Smooth muscle cell (in vitro differentiated cells): Measurements from ENCODE around the gene PDCD4. TPM values are rescaled to one million over a fixed set of nuclear protein-coding genes. Genes with fewer than 3 reads are reported as not detected.
A peak's percentile ranks its signal among the peaks of the same experiment; 100 is the strongest.

Source experiments
- DNase-seq: peaks from one replicate; lab custom pipeline; 2025; ENCODE audit not compliant: unreplicated experiment; lab: John Stamatoyannopoulos, UW
- H2AFZ ChIP-seq: fragments of 200-600 bp; sonication (generic); 2 replicates; pipeline ENCODE4 v1.6.0; 2016; ENCODE audit warnings: antibody characterized with exemption, low read depth, mild to moderate bottlenecking
- H3F3A ChIP-seq: fragments of 200-600 bp; sonication (generic); 2 replicates; pipeline ENCODE4 v1.6.0; 2017; ENCODE audit warnings: antibody characterized with exemption, low read depth
- H3K27ac ChIP-seq: fragments of 200-600 bp; sonication (generic); 2 replicates; pipeline ENCODE4 v1.5.1; 2016; ENCODE audit warnings: low read depth, mild to moderate bottlenecking
- H3K27me3 ChIP-seq: fragments of 200-600 bp; sonication (generic); 2 replicates; pipeline ENCODE4 v1.6.1; 2016; ENCODE audit warnings: low read depth, mild to moderate bottlenecking
- H3K36me3 ChIP-seq: fragments of 200-600 bp; sonication (generic); 2 replicates; pipeline ENCODE4 v1.5.1; 2016; ENCODE audit warnings: low read depth
- H3K4me1 ChIP-seq: fragments of 200-600 bp; sonication (generic); 2 replicates; pipeline ENCODE4 v1.5.1; 2016; ENCODE audit warnings: low read depth
- H3K4me2 ChIP-seq: fragments of 200-600 bp; sonication (generic); 2 replicates; pipeline ENCODE4 v1.6.0; 2016; ENCODE audit warnings: mild to moderate bottlenecking
- H3K4me3 ChIP-seq: fragments of 200-600 bp; sonication (generic); 2 replicates; pipeline ENCODE4 v1.5.1; 2016; ENCODE audit warnings: mild to moderate bottlenecking
- H3K79me2 ChIP-seq: fragments of 200-600 bp; sonication (generic); 2 replicates; pipeline ENCODE4 v1.6.0; 2016; ENCODE audit warnings: low read depth, mild to moderate bottlenecking
- H3K9ac ChIP-seq: fragments of 200-600 bp; sonication (generic); 2 replicates; pipeline ENCODE4 v1.6.0; 2016; ENCODE audit warnings: low read depth
- H3K9me3 ChIP-seq: fragments of 200-600 bp; sonication (generic); replicated peaks from 2 replicates; pipeline ENCODE4 v1.5.1; 2016; ENCODE audit warnings: low read depth
- H4K20me1 ChIP-seq: fragments of 200-600 bp; sonication (generic); 2 replicates; pipeline ENCODE4 v1.6.0; 2016; ENCODE audit warnings: low read depth
- WGBS: methylation state at CpG from one replicate; pipeline ENCODE4 v1.1.7; 2016; ENCODE audit warnings: low lambda C conversion rate; 5-methylcytosine and 5-hydroxymethylcytosine counted together
- polyA plus RNA-seq: library from polyadenylated mRNA; unstranded; fragments of >200 nt; fragmentation: Nextera tagmentation; extraction: Ambion mirVana; gene quantifications from 2 replicates; pipeline ENCODE4 v1.2.1, GENCODE V29; 2016
- total RNA-seq: library from RNA; depleted of rRNA; stranded (reverse); fragments of >200 nt; gene quantifications from 2 replicates; pipeline ENCODE4 v1.2.3, GENCODE V29; 2014
- TF ChIP-seq, protein P1 (sequence below): fragments of 200-600 bp; sonication (generic); IDR thresholded peaks from 2 replicates; pipeline ENCODE4 v1.5.1; 2017; ENCODE audit warnings: borderline replicate concordance, mild to moderate bottlenecking, antibody characterized with exemption; ENCODE audit not compliant: insufficient read depth, poor library complexity, severe bottlenecking

Gene PDCD4
- total and polyA plus RNA-seq, 2 experiments from 2014 or later = 67.0 to 124 TPM

DNA sequence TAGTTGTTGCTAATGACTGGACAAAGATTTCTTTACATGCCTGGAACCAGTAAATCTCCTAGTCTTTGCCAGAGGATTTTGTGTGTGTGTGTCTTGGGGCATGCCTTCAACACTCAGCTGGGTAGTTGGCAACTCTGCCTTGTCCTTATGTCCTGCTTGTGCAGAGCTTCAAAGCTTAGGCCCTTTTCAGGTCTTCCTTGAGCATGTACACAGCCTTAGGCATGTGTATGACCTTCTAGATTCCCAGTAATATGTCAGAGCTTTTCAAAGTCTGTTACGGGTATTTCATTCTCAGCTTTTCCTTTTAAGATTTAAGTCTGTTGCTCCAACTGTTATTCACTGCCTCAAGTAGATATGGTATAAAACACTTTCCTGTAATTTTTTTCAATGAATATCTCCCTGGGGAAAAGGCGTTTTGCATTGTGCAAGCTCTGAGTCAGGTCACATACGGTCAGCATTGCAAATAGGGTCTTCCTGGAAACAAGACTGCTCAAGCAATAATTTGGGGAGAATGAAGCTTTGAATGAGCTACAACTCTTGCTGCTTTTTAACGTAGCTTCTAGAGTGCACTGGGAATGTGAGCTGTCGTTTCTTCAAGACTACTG lies 73.2 kb downstream of the PDCD4 start:
- H3K9me3 ChIP-seq = no peaks in the 10 kb centered on the region
- H4K20me1 ChIP-seq = peaks cover 91% of the 10 kb centered on the region
- no peaks in the 10 kb centered on the region for H3K27me3 ChIP-seq
- no peak for DNase-seq
- H2AFZ ChIP-seq = no peak overlapping the region
- no peak overlapping the region for H3K4me2 ChIP-seq
- H3K4me3 ChIP-seq = no peak overlapping the region
- peaks cover 8% of the 10 kb centered on the region for H3K4me1 ChIP-seq
- H3K9ac ChIP-seq = no peak overlapping the region
- no peaks in the 10 kb centered on the region for H3F3A ChIP-seq
- WGBS = 82% methylated on average over 5 of the region's 5 CpGs
- no peak overlapping the region for H3K27ac ChIP-seq
- TF ChIP-seq, protein P1, sequence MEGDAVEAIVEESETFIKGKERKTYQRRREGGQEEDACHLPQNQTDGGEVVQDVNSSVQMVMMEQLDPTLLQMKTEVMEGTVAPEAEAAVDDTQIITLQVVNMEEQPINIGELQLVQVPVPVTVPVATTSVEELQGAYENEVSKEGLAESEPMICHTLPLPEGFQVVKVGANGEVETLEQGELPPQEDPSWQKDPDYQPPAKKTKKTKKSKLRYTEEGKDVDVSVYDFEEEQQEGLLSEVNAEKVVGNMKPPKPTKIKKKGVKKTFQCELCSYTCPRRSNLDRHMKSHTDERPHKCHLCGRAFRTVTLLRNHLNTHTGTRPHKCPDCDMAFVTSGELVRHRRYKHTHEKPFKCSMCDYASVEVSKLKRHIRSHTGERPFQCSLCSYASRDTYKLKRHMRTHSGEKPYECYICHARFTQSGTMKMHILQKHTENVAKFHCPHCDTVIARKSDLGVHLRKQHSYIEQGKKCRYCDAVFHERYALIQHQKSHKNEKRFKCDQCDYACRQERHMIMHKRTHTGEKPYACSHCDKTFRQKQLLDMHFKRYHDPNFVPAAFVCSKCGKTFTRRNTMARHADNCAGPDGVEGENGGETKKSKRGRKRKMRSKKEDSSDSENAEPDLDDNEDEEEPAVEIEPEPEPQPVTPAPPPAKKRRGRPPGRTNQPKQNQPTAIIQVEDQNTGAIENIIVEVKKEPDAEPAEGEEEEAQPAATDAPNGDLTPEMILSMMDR = no peak
- H3K36me3 ChIP-seq = no peaks in the 10 kb centered on the region
- H3K79me2 ChIP-seq = peaks cover 98% of the 10 kb centered on the region

DNA sequence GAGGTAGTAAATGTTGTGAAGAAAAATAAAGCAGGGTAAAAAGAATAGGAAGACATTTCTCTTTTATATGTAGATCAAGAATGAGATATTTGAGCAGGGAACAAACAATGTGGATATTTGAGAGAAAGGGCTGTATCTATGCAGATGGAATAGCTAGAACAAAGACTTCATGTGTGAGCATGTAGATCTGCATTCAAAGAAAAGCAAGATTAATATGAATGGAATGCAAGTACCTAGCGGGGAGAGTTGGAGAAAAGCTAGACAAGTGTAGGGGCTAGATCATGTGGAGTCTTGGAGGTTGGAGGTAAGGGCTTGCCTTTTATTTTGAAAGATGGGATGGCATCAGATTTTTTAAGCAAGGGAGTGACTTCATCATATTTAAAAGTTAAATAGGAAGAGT lies 74.8 kb downstream of the PDCD4 start:
- 76% methylated on average over 1 of the region's 1 CpG for WGBS
- Histone ChIP-seq H3K4me2 (no peak overlapping the region), H3K36me3 (no peaks in the 10 kb centered on the region), H3K4me3 (no peak overlapping the region), H3F3A (no peaks in the 10 kb centered on the region), H3K9me3 (no peaks in the 10 kb centered on the region), H3K27me3 (no peaks in the 10 kb centered on the region), H4K20me1 (peaks cover 89% of the 10 kb centered on the region), H2AFZ (no peak overlapping the region), H3K27ac (peak overlapping the region; percentile 55), H3K9ac (no peak overlapping the region), H3K79me2 (peaks cover 99% of the 10 kb centered on the region), H3K4me1 (peaks cover 8% of the 10 kb centered on the region)
- TF ChIP-seq, protein P1 = no peak
- DNase-seq = no peak

DNA sequence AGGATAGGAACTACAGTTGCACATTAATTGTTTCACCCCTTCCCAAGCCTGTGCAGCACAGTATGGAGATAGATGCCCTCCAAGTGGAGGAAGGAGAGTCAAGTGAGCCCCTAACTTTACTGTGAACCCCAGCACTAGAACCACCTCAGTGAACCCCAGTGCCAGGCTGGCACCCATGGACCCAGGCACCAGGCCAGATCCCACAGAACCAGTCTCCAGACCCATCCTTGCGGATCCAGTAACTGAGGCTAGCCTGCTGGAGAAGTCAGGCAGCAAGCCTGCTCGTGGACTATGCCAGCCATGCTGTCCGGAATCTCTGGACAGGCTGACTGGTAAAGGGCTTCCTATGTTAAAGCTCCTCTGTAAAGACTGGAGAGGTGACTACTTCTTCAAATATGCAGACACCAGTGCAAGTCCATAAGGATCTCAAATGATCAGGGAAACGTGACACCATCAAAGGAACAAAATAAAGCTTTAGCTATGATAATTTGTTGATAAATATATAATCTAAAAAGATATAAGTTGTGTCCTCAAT lies 75.4 kb downstream of the PDCD4 start:
- 32% methylated on average over 4 of the region's 4 CpGs for WGBS
- Histone ChIP-seq H4K20me1 (peaks cover 94% of the 10 kb centered on the region), H3K36me3 (no peaks in the 10 kb centered on the region), H3K79me2 (peaks cover 99% of the 10 kb centered on the region), H3K4me3 (no peak overlapping the region), H3K4me2 (peak overlapping the region; percentile 66), H3K4me1 (peaks cover 8% of the 10 kb centered on the region), H3F3A (no peaks in the 10 kb centered on the region), H3K9ac (no peak overlapping the region), H3K9me3 (no peaks in the 10 kb centered on the region), H2AFZ (no peak overlapping the region), H3K27ac (peak overlapping the region; percentile 55), H3K27me3 (no peaks in the 10 kb centered on the region)
- TF ChIP-seq, protein P1 = no peak
- no peak for DNase-seq

Other genes starting within 250 kb of the PDCD4 start
- gene RBM20, start 227.6 kb upstream of the PDCD4 start, total RNA-seq = under 0.01 and 0.09 TPM in 2 replicates
- 0.09 and 0.27 TPM in 2 replicates for gene RBM20, start 227.6 kb upstream of the PDCD4 start, polyA plus RNA-seq
- gene BBIP1, start 47.3 kb downstream of the PDCD4 start, total RNA-seq = 19.5 and 22.3 TPM in 2 replicates
- 17.8 and 26.3 TPM in 2 replicates for gene BBIP1, start 47.3 kb downstream of the PDCD4 start, polyA plus RNA-seq
- 45.1 and 54.4 TPM in 2 replicates for gene SHOC2, start 47.7 kb downstream of the PDCD4 start, total RNA-seq
- gene SHOC2, start 47.7 kb downstream of the PDCD4 start, polyA plus RNA-seq = 19.3 and 22.7 TPM in 2 replicates
- gene ADRA2A, start 205.1 kb downstream of the PDCD4 start, total RNA-seq = 0.67 and 1.6 TPM in 2 replicates
- 1.5 and 3.8 TPM in 2 replicates for gene ADRA2A, start 205.1 kb downstream of the PDCD4 start, polyA plus RNA-seq